ENCODE measurements around the gene QRFP.
"Not testable (repeated sequence)": the region's sequence is repeated elsewhere in the genome, so short reads cannot be mapped to it uniquely, and the experiment has no call there.

QRFP gene

DNA sequence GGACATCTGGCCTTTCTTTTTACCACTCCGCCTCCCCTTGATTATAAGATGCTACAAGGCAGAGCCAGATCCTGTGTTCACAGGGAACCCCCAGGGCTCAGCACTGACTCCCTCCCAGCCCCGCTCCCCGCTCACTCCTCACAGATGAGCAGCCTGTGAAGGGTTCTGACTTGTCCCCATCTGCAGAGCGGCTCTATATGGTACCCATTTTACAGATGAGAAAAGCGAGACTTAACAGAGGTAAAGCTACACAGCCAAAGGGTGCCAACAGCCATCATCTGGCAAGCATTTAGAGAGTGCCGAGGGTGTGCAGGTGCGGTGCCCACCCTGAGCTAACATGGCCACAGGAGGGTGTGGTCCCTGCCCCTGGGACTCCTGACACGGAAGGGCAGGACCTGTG lies 23.6 kb upstream of the QRFP start:
- DNase-seq (ENCODE audit: extremely low read depth in 1 of 2, low read depth in 1 of 2), result no peak

- no peak for DNase-seq (ENCODE audit: extremely low read depth in 1 of 2, low read depth in 1 of 2)
Observed at GRCh38 chr9:130919559-130920145, 23.0 kb upstream of the QRFP start.

DNA sequence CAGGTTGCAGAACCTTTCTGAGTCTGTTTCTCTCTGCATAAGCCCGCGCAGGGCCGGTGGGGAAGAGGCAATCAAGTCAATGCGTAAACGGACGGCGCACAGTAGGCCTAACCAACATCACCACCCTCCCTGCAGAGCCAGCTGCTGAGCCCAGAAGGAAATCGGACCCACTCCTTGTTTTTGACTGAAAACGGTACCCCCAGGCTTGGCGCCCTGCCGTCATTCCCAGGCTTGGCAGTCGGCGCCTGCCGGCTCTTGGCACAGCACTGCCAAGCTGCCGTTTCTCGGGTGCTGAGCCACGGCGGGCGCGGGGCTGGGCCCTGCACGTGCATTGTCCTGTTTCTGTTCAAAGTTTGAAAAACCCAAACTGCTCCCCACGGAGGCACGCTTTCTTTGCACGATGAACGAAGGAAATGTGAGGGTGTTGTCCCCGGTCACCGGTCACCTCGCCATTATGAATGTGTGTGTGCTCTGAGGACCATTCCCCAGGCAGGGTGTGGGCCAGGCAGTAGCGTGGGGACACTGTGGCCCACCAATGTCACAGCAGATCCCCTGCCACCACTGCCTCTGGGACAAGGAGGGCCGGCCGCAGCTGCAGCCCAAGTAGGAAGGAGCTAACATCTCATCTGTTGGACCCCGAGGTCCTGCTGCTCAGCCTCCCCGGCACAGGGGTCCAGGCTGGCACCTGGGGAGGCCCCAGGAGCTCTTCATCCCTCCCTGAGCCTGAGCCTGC lies 22.4 kb upstream of the QRFP start:
- no peak for DNase-seq (ENCODE audit: extremely low read depth in 1 of 2, low read depth in 1 of 2)

DNA sequence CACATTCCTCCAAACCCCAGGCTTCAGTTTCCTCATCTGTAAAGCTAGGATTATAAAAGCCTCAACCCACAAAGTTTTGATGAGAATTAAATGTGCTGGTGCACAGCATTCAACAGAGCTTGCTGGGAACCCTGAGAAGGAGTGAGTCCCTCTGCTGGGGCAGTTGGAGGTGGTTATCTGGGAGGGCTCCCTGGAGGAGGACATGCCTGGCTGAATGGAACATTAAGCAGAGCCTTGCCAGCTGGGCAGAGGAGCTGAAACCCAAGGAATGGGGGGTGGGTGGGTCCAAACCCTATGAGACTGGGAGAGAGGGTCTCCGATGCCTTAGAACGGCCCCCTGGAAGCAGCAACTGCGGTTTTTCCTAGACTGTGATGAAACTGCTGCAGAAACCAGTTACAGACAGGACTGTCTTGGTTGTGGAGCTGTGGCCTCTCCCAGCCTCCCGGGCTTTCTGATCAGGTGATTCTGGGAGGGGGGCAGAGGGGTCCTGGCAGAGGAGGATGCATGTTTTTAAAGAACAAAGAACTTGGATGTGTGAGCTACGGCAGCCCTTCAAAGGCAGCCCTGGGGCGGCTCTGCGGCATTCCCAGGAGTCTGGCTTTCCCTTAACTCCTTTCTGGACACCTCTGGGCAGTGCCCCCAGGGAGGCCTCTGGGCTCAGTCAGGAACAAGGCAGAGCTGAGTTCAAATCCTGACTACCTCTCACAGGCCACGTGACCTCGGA lies 21.7 kb upstream of the QRFP start:
- DNase-seq (ENCODE audit: extremely low read depth in 1 of 2, low read depth in 1 of 2), result no peak

GRCh38 chr9:130917168-130917960 lies 20.8 kb upstream of the QRFP start:
- no peak for DNase-seq (ENCODE audit: extremely low read depth in 1 of 2, low read depth in 1 of 2)

DNA sequence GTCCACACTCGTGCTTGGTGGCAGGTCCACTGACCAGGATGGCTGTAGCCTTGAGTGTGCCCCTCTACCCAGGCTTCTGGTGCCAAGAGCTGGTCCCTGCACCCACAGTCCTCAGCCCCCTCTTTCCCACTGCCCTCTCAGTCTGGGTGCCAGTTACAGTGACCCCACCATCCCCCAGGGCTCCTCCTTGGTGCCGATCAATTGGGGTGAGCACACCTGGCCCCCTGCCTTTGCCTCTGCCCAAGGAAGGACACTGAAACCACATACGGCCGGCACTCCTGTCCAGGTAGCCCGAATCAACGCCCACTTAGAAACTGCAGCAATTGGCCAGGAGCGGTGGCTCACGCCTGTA lies 18.5 kb upstream of the QRFP start:
- no peak for DNase-seq (ENCODE audit: extremely low read depth in 1 of 2, low read depth in 1 of 2)

DNA sequence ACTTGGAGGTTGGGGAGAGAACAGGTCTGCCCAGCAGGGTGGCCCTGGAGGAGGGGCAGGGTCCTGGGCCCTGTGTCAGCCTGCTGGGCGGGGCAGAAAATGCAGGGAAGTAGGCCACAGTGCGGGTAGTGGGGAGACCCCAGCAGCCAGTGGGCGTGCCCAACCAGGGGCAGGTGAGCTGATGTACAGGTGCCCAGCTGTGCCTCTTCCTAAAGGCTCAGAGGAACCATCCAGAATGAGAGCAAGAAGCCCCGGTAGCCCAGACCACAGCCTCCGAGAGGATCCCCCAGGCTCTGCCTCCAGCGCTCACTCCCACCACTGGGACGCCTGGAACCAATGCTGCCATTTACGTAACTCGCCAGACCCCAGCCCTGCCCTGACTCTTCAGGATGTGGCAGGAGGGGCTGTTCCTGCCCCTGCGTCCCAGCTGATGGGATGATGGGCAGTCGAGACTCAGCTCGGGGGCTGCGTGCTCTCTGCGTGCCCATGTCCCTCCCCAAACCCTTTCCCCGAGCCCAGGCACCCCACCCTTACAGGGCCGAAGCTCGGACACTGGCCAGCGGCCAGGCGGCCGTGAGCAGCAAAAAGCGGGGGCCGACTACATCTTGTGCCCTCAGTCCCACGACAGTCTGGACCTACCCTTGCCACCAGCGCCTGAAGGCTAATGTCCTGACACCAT lies 17.9 kb upstream of the QRFP start:
- DNase-seq (ENCODE audit: extremely low read depth in 1 of 2, low read depth in 1 of 2), result no peak

GRCh38 chr9:130913599-130914416 lies 17.2 kb upstream of the QRFP start:
- DNase-seq (ENCODE audit: extremely low read depth in 1 of 2, low read depth in 1 of 2), result no peak

- DNase-seq (ENCODE audit: extremely low read depth in 1 of 2, low read depth in 1 of 2), result no peak
Observed at GRCh38 chr9:130912932-130913598, 16.5 kb upstream of the QRFP start.

DNA sequence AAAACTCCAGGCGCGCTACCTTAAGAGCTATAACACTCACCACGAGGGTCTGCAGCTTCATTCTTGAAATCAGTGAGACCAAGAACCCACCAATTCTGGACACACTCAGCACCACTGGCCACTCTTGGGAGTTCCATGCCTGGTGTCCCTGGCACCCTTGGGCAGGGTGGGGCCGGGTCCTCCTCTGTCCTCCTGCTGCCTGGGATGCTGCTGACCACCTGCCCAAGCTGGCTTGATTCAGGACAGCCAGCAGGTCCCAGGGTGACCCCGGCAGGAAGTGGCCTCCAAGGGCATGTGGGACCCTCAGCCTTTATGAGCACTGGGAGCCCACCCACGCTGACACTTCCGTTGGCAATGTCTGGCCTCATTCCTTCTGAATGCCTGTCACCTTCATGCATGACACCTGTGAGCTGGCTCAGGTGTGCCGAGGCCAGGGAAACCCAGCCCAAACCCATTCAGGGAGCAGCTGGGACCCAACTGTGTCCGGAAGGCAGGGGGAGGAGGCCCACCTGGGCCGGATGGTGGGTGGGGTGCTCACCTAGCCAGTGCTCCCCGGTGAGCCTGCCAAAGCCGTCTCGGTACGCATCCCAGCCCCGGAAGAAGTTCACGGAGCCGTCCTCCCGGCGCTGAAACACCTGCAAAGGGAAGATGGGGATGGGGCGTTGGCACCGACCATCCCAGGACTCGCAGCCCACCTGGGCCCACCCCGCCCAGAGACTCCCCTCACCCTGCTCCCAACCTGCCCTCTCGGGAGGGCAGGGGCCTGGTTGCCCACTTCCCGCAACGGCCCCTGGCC lies 14.8 kb upstream of the QRFP start:
- DNase-seq (ENCODE audit: extremely low read depth in 1 of 2, low read depth in 1 of 2), result no peak

DNA sequence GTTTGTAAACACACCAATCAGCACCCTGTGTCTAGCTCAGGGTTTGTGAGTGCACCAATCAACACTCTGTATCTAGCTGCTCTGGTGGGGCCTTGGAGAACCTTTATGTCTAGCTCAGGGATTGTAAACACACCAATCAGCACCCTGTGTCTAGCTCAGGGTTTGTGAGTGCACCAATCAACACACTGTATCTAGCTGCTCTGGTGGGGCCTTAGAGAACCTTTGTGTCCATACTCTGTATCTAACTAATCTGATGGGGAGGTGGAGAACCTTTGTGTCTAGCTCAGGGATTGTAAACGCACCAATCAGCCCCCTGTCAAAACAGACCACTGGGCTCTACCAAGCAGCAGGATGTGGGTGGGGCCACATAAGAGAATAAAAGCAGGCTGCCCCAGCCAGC lies 14.1 kb upstream of the QRFP start:
- not testable (repeated sequence) for DNase-seq (ENCODE audit: extremely low read depth in 1 of 2, low read depth in 1 of 2)

- DNase-seq (ENCODE audit: extremely low read depth in 1 of 2, low read depth in 1 of 2), result not testable (repeated sequence)
Observed at GRCh38 chr9:130910041-130910440, 13.4 kb upstream of the QRFP start.

- no peak for DNase-seq (ENCODE audit: extremely low read depth in 1 of 2, low read depth in 1 of 2)
Observed at GRCh38 chr9:130908878-130909355, 12.3 kb upstream of the QRFP start.

DNA sequence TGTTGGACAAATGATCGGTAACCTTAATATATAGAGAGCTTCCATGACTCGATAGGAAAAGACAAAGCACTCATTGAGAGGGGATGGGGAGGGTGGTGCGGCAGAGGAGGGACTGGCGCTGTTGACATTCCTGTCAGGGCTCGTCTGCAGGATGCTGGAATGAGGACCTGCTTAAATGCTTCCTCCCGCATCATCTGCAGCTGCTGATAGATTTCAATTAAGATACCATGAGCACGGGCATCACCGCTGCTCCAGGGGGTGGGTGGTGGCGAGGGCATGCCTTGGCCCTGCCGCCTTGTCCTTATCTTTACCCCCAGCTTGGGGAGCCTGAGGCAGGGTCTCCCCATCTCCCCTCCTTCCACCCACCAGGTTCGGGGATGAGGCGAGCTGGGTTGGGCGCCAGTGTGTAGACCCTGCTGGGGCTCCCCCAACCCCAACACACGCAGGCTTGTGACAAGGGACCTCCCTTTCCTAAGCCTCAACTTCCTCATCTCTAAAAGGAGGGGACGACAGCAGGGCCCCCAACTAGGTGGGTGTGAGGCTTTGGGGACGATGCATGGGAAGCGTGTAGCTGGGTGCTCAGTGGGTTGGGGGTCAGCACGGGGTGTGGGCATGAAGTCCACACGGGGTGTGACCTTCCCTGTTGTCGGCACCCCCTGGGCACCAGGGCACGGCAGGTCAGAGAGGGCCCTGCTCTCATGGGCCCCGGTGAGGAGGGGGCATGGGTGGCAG lies 11.7 kb upstream of the QRFP start:
- no peak for DNase-seq (ENCODE audit: extremely low read depth in 1 of 2, low read depth in 1 of 2)

GRCh38 chr9:130906735-130907416 lies 10.3 kb upstream of the QRFP start:
- DNase-seq (ENCODE audit: extremely low read depth in 1 of 2, low read depth in 1 of 2), result no peak

- DNase-seq (ENCODE audit: extremely low read depth in 1 of 2, low read depth in 1 of 2), result no peak
Observed at GRCh38 chr9:130905902-130906734, 9.5 kb upstream of the QRFP start.

Measured in stimulated activated CD8-positive, alpha-beta memory T cell treated with anti-CD3 and anti-CD28 coated beads, Interleukin-7, amount 100 ng/mL, for 48 hours (primary cell).